ENCODE results near the gene TTC6. TPM values are rescaled to one million over a fixed set of nuclear protein-coding genes. Genes with fewer than 3 reads are reported as not detected.
A peak's percentile ranks its signal among the peaks of the same experiment; 100 is the strongest.

TTC6 gene
- polyA plus RNA-seq, 1 donor (not counting 4 experiments of a cell fraction or from before 2014, with no cell fraction given): not detected

GRCh38 chr14:37623971-37624370, 28.5 kb downstream of the TTC6 start:
- peak overlapping the region; percentile 30 for H2AFZ ChIP-seq (ENCODE audit: control insufficient read depth, low read length)
- H3K4me3 ChIP-seq (ENCODE audit: control insufficient read depth in 2 of 3, extremely low read depth in 1 of 3, insufficient read depth in 2 of 3, low read depth in 1 of 3, low read length in 3 of 3): peak overlapping the region in 2 of 3 experiments; percentile 7 to 37
- H3K9me1 ChIP-seq (ENCODE audit: control insufficient read depth, extremely low read depth, insufficient read depth, low read length): no peaks in the 10 kb centered on the region
- H3K4me2 ChIP-seq (ENCODE audit: control insufficient read depth, extremely low read depth, insufficient read depth, low read depth, low read length): peak overlapping the region; percentile 83
- H3K27me3 ChIP-seq (ENCODE audit: control insufficient read depth, extremely low read depth, insufficient read depth, low read length): no peaks in the 10 kb centered on the region
- peak overlapping the region; percentile 50 for H3K9ac ChIP-seq (ENCODE audit: control insufficient read depth, extremely low read depth, insufficient read depth, low read length)
- H3K4me1 ChIP-seq (ENCODE audit: control insufficient read depth, extremely low read depth, insufficient read depth, low read length): peaks cover 21% of the 10 kb centered on the region
- no peaks in the 10 kb centered on the region for H3K36me3 ChIP-seq (ENCODE audit: control insufficient read depth in 2 of 2, extremely low read depth in 1 of 2, insufficient read depth in 2 of 2, low read length in 2 of 2)
- dilution Hi-C loops (cut with MboI; ENCODE audit: extremely low pct_ligation_motif_present, low sequenced_read_pairs): no loop called here
- DNase-seq (ENCODE audit: low read depth, low spot score): peak; percentile 44
- H3K27ac ChIP-seq (ENCODE audit: control insufficient read depth, insufficient read depth, low read length): peak overlapping the region; percentile 87
- FAIRE-seq: peak; percentile 79
- H4K20me1 ChIP-seq (ENCODE audit: control insufficient read depth, extremely low read depth, insufficient read depth, low read length): no peaks in the 10 kb centered on the region
- H3K79me2 ChIP-seq (ENCODE audit: control insufficient read depth, insufficient read depth, low read length): no peaks in the 10 kb centered on the region
- TF ChIP-seq, protein P1, sequence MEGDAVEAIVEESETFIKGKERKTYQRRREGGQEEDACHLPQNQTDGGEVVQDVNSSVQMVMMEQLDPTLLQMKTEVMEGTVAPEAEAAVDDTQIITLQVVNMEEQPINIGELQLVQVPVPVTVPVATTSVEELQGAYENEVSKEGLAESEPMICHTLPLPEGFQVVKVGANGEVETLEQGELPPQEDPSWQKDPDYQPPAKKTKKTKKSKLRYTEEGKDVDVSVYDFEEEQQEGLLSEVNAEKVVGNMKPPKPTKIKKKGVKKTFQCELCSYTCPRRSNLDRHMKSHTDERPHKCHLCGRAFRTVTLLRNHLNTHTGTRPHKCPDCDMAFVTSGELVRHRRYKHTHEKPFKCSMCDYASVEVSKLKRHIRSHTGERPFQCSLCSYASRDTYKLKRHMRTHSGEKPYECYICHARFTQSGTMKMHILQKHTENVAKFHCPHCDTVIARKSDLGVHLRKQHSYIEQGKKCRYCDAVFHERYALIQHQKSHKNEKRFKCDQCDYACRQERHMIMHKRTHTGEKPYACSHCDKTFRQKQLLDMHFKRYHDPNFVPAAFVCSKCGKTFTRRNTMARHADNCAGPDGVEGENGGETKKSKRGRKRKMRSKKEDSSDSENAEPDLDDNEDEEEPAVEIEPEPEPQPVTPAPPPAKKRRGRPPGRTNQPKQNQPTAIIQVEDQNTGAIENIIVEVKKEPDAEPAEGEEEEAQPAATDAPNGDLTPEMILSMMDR (optimal IDR thresholded peaks at IDR 0.05 in 1 of 3, IDR thresholded peaks at IDR 0.05 in 1 of 3, conservative IDR thresholded peaks at IDR 0.05 in 1 of 3; ENCODE audit: extremely low read depth in 1 of 3, insufficient read depth in 2 of 3, low read length in 3 of 3): no peak
- no peak for TF ChIP-seq EZH2 (IDR thresholded peaks at IDR 0.05; ENCODE audit: low read length)
- H3K9me3 ChIP-seq (ENCODE audit: control insufficient read depth, low read depth, low read length): no peaks in the 10 kb centered on the region

- no peak overlapping the region for H3K4me3 ChIP-seq (ENCODE audit: control insufficient read depth in 2 of 3, extremely low read depth in 1 of 3, insufficient read depth in 2 of 3, low read depth in 1 of 3, low read length in 3 of 3)
These were observed 30.5 kb downstream of the TTC6 start for GRCh38 chr14:37625597-37626595.

More at GRCh38 chr14:37625597-37626595, 30.5 kb downstream of the TTC6 start:
- Histone ChIP-seq H2AFZ (ENCODE audit: control insufficient read depth, low read length) (no peak overlapping the region), H3K4me2 (ENCODE audit: control insufficient read depth, extremely low read depth, insufficient read depth, low read depth, low read length) (no peak overlapping the region), H3K9ac (ENCODE audit: control insufficient read depth, extremely low read depth, insufficient read depth, low read length) (no peak overlapping the region), H4K20me1 (ENCODE audit: control insufficient read depth, extremely low read depth, insufficient read depth, low read length) (no peaks in the 10 kb centered on the region), H3K9me3 (ENCODE audit: control insufficient read depth, low read depth, low read length) (no peaks in the 10 kb centered on the region), H3K9me1 (ENCODE audit: control insufficient read depth, extremely low read depth, insufficient read depth, low read length) (no peaks in the 10 kb centered on the region), H3K27me3 (ENCODE audit: control insufficient read depth, extremely low read depth, insufficient read depth, low read length) (no peaks in the 10 kb centered on the region), H3K27ac (ENCODE audit: control insufficient read depth, insufficient read depth, low read length) (no peak overlapping the region), H3K79me2 (ENCODE audit: control insufficient read depth, insufficient read depth, low read length) (no peaks in the 10 kb centered on the region), H3K4me1 (ENCODE audit: control insufficient read depth, extremely low read depth, insufficient read depth, low read length) (peaks cover 21% of the 10 kb centered on the region), H3K36me3 (ENCODE audit: control insufficient read depth in 2 of 2, extremely low read depth in 1 of 2, insufficient read depth in 2 of 2, low read length in 2 of 2) (no peaks in the 10 kb centered on the region)
- TF ChIP-seq, protein P1 (optimal IDR thresholded peaks at IDR 0.05 in 1 of 3, IDR thresholded peaks at IDR 0.05 in 1 of 3, conservative IDR thresholded peaks at IDR 0.05 in 1 of 3; ENCODE audit: extremely low read depth in 1 of 3, insufficient read depth in 2 of 3, low read length in 3 of 3): no peak
- no peak for TF ChIP-seq EZH2 (IDR thresholded peaks at IDR 0.05; ENCODE audit: low read length)
- DNase-seq (ENCODE audit: low read depth, low spot score): no peak
- dilution Hi-C loops (cut with MboI; ENCODE audit: extremely low pct_ligation_motif_present, low sequenced_read_pairs): no loop called here
- FAIRE-seq: no peak

Data from keratinocyte (primary cell).